ENCODE data around the gene AQP12B. TPM values are rescaled to one million over a fixed set of nuclear protein-coding genes. Genes with fewer than 3 reads are reported as not detected.

The AQP12B gene
- total RNA-seq, 2 donors from 2014 or later: not detected

- H3K36me3 ChIP-seq: no peaks in the 10 kb centered on the region
- no peak overlapping the region for H3K4me3 ChIP-seq
- no peaks in the 10 kb centered on the region for H3K4me1 ChIP-seq (ENCODE audit: control insufficient read depth in 1 of 2, low read depth in 2 of 2)
- ATAC-seq (ENCODE audit: insufficient number of reproducible peaks, low FRiP score, low read depth) (no peak), DNase-seq (ENCODE audit: low spot score) (no peak)
- H3K9me3 ChIP-seq: no peaks in the 10 kb centered on the region
- H3K27ac ChIP-seq: no peak overlapping the region
- no peaks in the 10 kb centered on the region for H3K27me3 ChIP-seq (replicated peaks; ENCODE audit: insufficient read depth)
- TF ChIP-seq CTCF (IDR thresholded peaks at IDR 0.05): no peak
Observed at GRCh38 chr2:240725266-240725665, 42.6 kb upstream of the AQP12B start.

- DNase-seq (ENCODE audit: low spot score): no peak
Observed at GRCh38 chr2:240724431-240724830, 41.7 kb upstream of the AQP12B start.

GRCh38 chr2:240723851-240724250 is 41.2 kb upstream of the AQP12B start:
- no peak overlapping the region for H3K4me3 ChIP-seq
- DNase-seq (ENCODE audit: low spot score) (no peak), ATAC-seq (ENCODE audit: insufficient number of reproducible peaks, low FRiP score, low read depth) (no peak)
- H3K27ac ChIP-seq: no peak overlapping the region
- H3K27me3 ChIP-seq (replicated peaks; ENCODE audit: insufficient read depth): no peaks in the 10 kb centered on the region
- TF ChIP-seq CTCF (IDR thresholded peaks at IDR 0.05): no peak
- H3K4me1 ChIP-seq (ENCODE audit: control insufficient read depth in 1 of 2, low read depth in 2 of 2): no peaks in the 10 kb centered on the region
- H3K36me3 ChIP-seq: no peaks in the 10 kb centered on the region
- no peaks in the 10 kb centered on the region for H3K9me3 ChIP-seq

More at GRCh38 chr2:240724431-240724830, 41.7 kb upstream of the AQP12B start:
- no peak for TF ChIP-seq CTCF (IDR thresholded peaks at IDR 0.05)
- Histone ChIP-seq H3K4me1 (ENCODE audit: control insufficient read depth in 1 of 2, low read depth in 2 of 2) (no peaks in the 10 kb centered on the region), H3K27ac (no peak overlapping the region), H3K9me3 (no peaks in the 10 kb centered on the region), H3K4me3 (no peak overlapping the region), H3K36me3 (no peaks in the 10 kb centered on the region), H3K27me3 (replicated peaks; ENCODE audit: insufficient read depth) (no peaks in the 10 kb centered on the region)
- ATAC-seq (ENCODE audit: insufficient number of reproducible peaks, low FRiP score, low read depth): no peak

- Histone ChIP-seq H3K9me3 (no peaks in the 10 kb centered on the region), H3K36me3 (no peaks in the 10 kb centered on the region), H3K27ac (no peak overlapping the region), H3K4me1 (ENCODE audit: control insufficient read depth in 1 of 2, low read depth in 2 of 2) (no peaks in the 10 kb centered on the region), H3K27me3 (replicated peaks; ENCODE audit: insufficient read depth) (no peaks in the 10 kb centered on the region), H3K4me3 (no peak overlapping the region)
- ATAC-seq (ENCODE audit: insufficient number of reproducible peaks, low FRiP score, low read depth): no peak
- TF ChIP-seq CTCF (IDR thresholded peaks at IDR 0.05): no peak
- DNase-seq (ENCODE audit: low spot score): no peak
Observed at GRCh38 chr2:240722796-240723735, 40.4 kb upstream of the AQP12B start.

- Histone ChIP-seq H3K36me3 (no peaks in the 10 kb centered on the region), H3K9me3 (no peaks in the 10 kb centered on the region), H3K27ac (no peak overlapping the region), H3K4me1 (ENCODE audit: control insufficient read depth in 1 of 2, low read depth in 2 of 2) (no peaks in the 10 kb centered on the region), H3K4me3 (no peak overlapping the region), H3K27me3 (replicated peaks; ENCODE audit: insufficient read depth) (no peaks in the 10 kb centered on the region)
- no peak for TF ChIP-seq CTCF (IDR thresholded peaks at IDR 0.05)
- ATAC-seq (ENCODE audit: insufficient number of reproducible peaks, low FRiP score, low read depth) (no peak), DNase-seq (ENCODE audit: low spot score) (no peak)
Observed at GRCh38 chr2:240722376-240722775, 39.7 kb upstream of the AQP12B start.

Data from thoracic aorta (tissue), 2 donors.